ENCODE data around the gene SH2D1B.

GRCh38 chr1:162367772-162368171 lies 44.2 kb downstream of the SH2D1B start:
- no peak for TF ChIP-seq POLR2A (IDR thresholded peaks at IDR 0.05)
- no peak for TF ChIP-seq CTCF (IDR thresholded peaks at IDR 0.05)
